ENCODE measurements around the gene EFHC1.

DNA sequence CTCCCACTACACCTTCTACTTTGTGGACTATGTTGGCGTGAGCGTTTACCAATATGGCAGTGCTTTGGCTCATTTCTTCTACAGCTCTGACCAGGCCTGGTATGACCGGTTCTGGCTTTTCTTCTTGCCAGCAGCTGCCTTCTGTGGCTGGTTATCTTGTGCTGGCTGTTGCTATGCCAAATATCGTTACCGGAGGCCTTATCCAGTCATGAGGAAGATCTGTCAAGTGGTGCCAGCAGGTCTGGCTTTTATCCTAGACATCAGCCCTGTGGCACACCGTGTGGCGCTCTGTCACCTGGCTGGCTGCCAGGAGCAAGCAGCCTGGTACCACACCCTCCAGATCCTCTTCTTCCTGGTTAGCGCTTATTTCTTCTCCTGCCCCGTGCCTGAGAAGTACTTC is 16.5 kb upstream of the EFHC1 start:
- TF ChIP-seq ZNF121 (CRISPR knock-in tag; IDR thresholded peaks at IDR 0.05) (no peak), ETV6 (CRISPR knock-in tag; IDR thresholded peaks at IDR 0.05) (no peak), NR3C1 (CRISPR knock-in tag; conservative IDR thresholded peaks at IDR 0.05; ENCODE audit: low read depth) (no peak), ZNF232 (CRISPR knock-in tag; IDR thresholded peaks at IDR 0.05) (no peak), FOXK1 (CRISPR knock-in tag; IDR thresholded peaks at IDR 0.05) (no peak)
- TF ChIP-seq, protein P1, sequence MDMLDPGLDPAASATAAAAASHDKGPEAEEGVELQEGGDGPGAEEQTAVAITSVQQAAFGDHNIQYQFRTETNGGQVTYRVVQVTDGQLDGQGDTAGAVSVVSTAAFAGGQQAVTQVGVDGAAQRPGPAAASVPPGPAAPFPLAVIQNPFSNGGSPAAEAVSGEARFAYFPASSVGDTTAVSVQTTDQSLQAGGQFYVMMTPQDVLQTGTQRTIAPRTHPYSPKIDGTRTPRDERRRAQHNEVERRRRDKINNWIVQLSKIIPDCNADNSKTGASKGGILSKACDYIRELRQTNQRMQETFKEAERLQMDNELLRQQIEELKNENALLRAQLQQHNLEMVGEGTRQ (CRISPR knock-in tag; IDR thresholded peaks at IDR 0.05) = no peak
- TF ChIP-seq, protein P2, sequence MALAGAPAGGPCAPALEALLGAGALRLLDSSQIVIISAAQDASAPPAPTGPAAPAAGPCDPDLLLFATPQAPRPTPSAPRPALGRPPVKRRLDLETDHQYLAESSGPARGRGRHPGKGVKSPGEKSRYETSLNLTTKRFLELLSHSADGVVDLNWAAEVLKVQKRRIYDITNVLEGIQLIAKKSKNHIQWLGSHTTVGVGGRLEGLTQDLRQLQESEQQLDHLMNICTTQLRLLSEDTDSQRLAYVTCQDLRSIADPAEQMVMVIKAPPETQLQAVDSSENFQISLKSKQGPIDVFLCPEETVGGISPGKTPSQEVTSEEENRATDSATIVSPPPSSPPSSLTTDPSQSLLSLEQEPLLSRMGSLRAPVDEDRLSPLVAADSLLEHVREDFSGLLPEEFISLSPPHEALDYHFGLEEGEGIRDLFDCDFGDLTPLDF (CRISPR knock-in tag; IDR thresholded peaks at IDR 0.05) = no peak
- TF ChIP-seq, protein P3, sequence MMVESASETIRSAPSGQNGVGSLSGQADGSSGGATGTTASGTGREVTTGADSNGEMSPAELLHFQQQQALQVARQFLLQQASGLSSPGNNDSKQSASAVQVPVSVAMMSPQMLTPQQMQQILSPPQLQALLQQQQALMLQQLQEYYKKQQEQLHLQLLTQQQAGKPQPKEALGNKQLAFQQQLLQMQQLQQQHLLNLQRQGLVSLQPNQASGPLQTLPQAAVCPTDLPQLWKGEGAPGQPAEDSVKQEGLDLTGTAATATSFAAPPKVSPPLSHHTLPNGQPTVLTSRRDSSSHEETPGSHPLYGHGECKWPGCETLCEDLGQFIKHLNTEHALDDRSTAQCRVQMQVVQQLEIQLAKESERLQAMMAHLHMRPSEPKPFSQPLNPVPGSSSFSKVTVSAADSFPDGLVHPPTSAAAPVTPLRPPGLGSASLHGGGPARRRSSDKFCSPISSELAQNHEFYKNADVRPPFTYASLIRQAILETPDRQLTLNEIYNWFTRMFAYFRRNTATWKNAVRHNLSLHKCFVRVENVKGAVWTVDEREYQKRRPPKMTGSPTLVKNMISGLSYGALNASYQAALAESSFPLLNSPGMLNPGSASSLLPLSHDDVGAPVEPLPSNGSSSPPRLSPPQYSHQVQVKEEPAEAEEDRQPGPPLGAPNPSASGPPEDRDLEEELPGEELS (CRISPR knock-in tag; IDR thresholded peaks at IDR 0.05) = no peak
- TF ChIP-seq, protein P4, sequence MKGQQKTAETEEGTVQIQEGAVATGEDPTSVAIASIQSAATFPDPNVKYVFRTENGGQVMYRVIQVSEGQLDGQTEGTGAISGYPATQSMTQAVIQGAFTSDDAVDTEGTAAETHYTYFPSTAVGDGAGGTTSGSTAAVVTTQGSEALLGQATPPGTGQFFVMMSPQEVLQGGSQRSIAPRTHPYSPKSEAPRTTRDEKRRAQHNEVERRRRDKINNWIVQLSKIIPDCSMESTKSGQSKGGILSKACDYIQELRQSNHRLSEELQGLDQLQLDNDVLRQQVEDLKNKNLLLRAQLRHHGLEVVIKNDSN (CRISPR knock-in tag; IDR thresholded peaks at IDR 0.05) = no peak

All from WTC11 (cell line).